Brain microvascular endothelial cell (primary cell): ENCODE data around the gene COL5A1.

Experiments used
- DNase-seq: peaks from one replicate; pipeline ENCODE4 v3.0.0-alpha.2; 2020
- H3K27ac ChIP-seq: fragments of 250-450 bp; sonication (Bioruptor Pico); 2 replicates; pipeline ENCODE4 v1.5.1; 2020; ENCODE audit warnings: mild to moderate bottlenecking, moderate library complexity
- H3K27me3 ChIP-seq: fragments of 250-450 bp; sonication (Bioruptor Pico); replicated peaks from 2 replicates; pipeline ENCODE4 v1.5.1; 2020; ENCODE audit warnings: mild to moderate bottlenecking
- H3K36me3 ChIP-seq: fragments of 250-450 bp; sonication (Bioruptor Pico); replicated peaks from 2 replicates; pipeline ENCODE4 v1.5.1; 2020; ENCODE audit warnings: mild to moderate bottlenecking
- H3K4me3 ChIP-seq: 2 replicates; pipeline ENCODE4 v1.5.1; 2011; ENCODE audit warnings: low read depth, mild to moderate bottlenecking, control low read depth, low read length, moderate library complexity
- CTCF ChIP-seq: IDR thresholded peaks from 2 replicates; pipeline ENCODE4 v1.5.1; 2011; ENCODE audit warnings: low read depth, mild to moderate bottlenecking, moderate library complexity, low read length, control low read depth, inconsistent platforms; ENCODE audit errors: missing control alignments
- in situ Hi-C: cut with HindIII; loops from 2 replicates; pipeline ENCODE4 v1.10.0; 2017; ENCODE audit warnings: low sequenced_read_pairs, low pct_ligation_motif_present

Gene COL5A1

GRCh38 chr9:134738869-134739659 is 97.5 kb downstream of the COL5A1 start:
- peaks cover 87% of the 10 kb centered on the region for H3K36me3 ChIP-seq
- in situ Hi-C loops, result no loop called here

GRCh38 chr9:134739660-134739968 is 98.0 kb downstream of the COL5A1 start:
- Histone ChIP-seq H3K27ac (no peak overlapping the region), H3K27me3 (no peaks in the 10 kb centered on the region), H3K36me3 (peaks cover 87% of the 10 kb centered on the region), H3K4me3 (no peak overlapping the region)
- no peak for DNase-seq
- no peak for TF ChIP-seq CTCF
- in situ Hi-C loops, result no loop called here

More at GRCh38 chr9:134738869-134739659, 97.5 kb downstream of the COL5A1 start:
- DNase-seq, result peak; percentile 14
- peak; percentile 86 for TF ChIP-seq CTCF
- Histone ChIP-seq H3K27me3 (no peaks in the 10 kb centered on the region), H3K27ac (no peak overlapping the region), H3K4me3 (no peak overlapping the region)

DNA sequence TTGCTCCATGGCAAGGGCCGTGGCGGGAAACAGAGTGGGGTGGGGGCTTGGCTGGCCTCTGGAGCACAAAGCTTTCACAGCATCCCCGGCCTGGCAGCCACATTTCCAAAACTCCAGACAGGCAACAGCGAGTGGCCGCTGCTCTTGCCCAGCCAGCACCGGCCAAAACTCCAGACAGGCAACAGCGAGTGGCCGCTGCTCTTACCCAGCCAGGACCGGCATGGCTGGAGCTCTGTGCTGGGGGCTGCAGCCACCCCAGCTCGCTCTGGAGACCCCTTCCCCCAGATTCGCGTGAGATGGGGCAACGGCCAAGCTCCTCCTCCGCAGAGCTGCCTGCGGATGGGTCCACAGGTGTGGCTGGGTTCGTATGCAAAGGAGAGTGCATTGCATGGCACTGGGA is 98.5 kb downstream of the COL5A1 start:
- DNase-seq, result no peak
- TF ChIP-seq CTCF, result no peak
- in situ Hi-C loops, result no loop called here
- H3K27ac ChIP-seq, result no peak overlapping the region
- no peaks in the 10 kb centered on the region for H3K27me3 ChIP-seq
- H3K36me3 ChIP-seq, result peaks cover 87% of the 10 kb centered on the region
- no peak overlapping the region for H3K4me3 ChIP-seq

DNA sequence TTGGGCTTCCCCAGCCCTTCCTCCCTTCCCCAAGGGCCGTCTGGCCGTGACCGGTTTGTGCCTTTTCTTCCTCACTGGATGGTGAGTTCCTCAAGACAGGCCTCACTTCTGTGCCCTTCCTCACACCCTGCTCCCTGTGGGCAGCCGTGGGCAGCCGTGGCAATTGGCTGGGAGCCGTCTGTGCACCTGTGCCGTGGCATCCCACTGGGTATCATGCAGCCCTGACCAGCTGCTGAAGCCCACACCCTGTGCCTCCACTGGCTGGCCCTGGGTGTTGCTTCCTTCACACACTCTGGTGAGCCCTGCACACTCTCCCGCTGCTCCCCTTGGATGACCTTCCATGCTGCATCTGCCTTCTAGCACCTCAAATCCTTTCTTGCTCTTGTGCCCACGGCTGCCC is 100.2 kb downstream of the COL5A1 start:
- Histone ChIP-seq H3K27me3 (no peaks in the 10 kb centered on the region), H3K36me3 (peaks cover 88% of the 10 kb centered on the region), H3K27ac (no peak overlapping the region), H3K4me3 (no peak overlapping the region)
- in situ Hi-C loops, result no loop called here
- DNase-seq, result no peak
- TF ChIP-seq CTCF, result no peak

DNA sequence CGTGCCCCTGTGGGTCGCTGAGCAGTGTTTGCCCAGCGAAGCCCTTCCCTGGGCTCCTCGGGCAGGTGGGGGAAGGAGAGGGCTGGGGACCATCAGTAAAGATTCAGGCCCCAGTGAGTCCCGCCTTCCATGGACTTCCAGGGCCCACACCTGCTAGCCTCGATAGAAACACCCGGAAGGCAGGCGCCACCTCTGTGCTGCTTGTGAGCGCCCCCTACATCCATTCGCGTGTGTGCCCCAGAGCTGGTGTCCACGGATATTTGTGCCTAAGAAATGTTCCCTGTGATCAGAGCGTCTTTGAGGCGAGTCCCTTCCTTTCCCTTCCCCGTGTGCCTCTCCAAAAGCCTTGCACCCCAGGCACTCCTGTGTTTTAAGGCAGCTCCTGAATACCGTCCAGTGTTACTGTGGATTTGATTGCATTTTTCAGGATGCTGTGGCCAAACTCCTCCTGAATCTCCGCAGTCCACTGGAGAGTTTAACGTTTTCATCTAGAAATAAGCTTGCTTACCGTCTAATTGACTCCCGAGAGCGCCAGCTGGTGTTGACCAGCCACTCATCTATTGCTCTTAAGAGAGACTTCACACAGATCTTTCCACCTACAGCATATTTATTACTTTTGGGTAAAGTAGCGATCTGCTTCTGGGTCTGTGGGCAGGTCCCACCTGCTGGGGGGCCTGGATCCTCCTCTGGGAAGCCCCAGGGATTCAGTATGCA is 101.4 kb downstream of the COL5A1 start:
- DNase-seq, result no peak
- Histone ChIP-seq H3K36me3 (peaks cover 87% of the 10 kb centered on the region), H3K27ac (no peak overlapping the region), H3K4me3 (no peak overlapping the region), H3K27me3 (no peaks in the 10 kb centered on the region)
- peak; percentile 48 for TF ChIP-seq CTCF
- in situ Hi-C loops, result no loop called here
